Neural cell (in vitro differentiated cells): ENCODE measurements around the gene IFITM2. TPM values are rescaled to one million over a fixed set of nuclear protein-coding genes. Genes with fewer than 3 reads are reported as not detected.

ENCODE experiments used
- H2AFZ ChIP-seq: fragments of 200-600, 300-800 bp; sonication (generic), shearing (Covaris generic); 2 replicates; pipeline ENCODE4 v1.6.0; 2014; ENCODE audit warnings: low read depth, mild to moderate bottlenecking, antibody characterized with exemption, low read length, moderate library complexity
- H3F3A ChIP-seq: fragments of 200-600 bp; shearing (Covaris generic); 2 replicates; pipeline ENCODE4 v1.6.1; 2016; ENCODE audit warnings: mild to moderate bottlenecking, moderate library complexity, mixed read lengths, antibody characterized with exemption, low read length; ENCODE audit not compliant: insufficient read depth, poor library complexity, severe bottlenecking
- H3K27ac ChIP-seq: fragments of 200-600, 300-800 bp; sonication (generic), shearing (Covaris generic); 2 replicates; pipeline ENCODE4 v1.5.1; 2014; ENCODE audit warnings: mild to moderate bottlenecking, low read length, moderate library complexity
- H3K27me3 ChIP-seq: fragments of 300-800, 200-600 bp; sonication (generic), shearing (Covaris generic); 2 replicates; pipeline ENCODE4 v1.6.0; 2014; ENCODE audit warnings: mild to moderate bottlenecking, low read depth, low read length, moderate library complexity; ENCODE audit not compliant: insufficient read depth
- H3K36me3 ChIP-seq: fragments of 300-800, 200-600 bp; sonication (generic), shearing (Covaris generic); 2 replicates; pipeline ENCODE4 v1.5.1; 2014; ENCODE audit warnings: mild to moderate bottlenecking, antibody characterized with exemption, low read length, moderate library complexity; ENCODE audit not compliant: insufficient read depth
- H3K4me2 ChIP-seq: fragments of 300-800, 200-600 bp; sonication (generic), shearing (Covaris generic); 2 replicates; pipeline ENCODE4 v1.6.0; 2014; ENCODE audit warnings: mild to moderate bottlenecking, low read length
- H3K4me3 ChIP-seq: fragments of 300-800, 200-600 bp; sonication (generic), shearing (Covaris generic); 2 replicates; pipeline ENCODE4 v1.5.1; 2014; ENCODE audit warnings: mild to moderate bottlenecking, low read length, moderate library complexity
- H3K79me2 ChIP-seq: fragments of 200-600 bp; shearing (Covaris generic); replicated peaks from 2 replicates; pipeline ENCODE4 v1.6.0; 2014; ENCODE audit warnings: mild to moderate bottlenecking, low read length, moderate library complexity; ENCODE audit not compliant: insufficient read depth
- H3K9ac ChIP-seq: fragments of 300-800, 200-600 bp; sonication (generic), shearing (Covaris generic); 2 replicates; pipeline ENCODE4 v1.6.1; 2016; ENCODE audit warnings: mild to moderate bottlenecking, low read length, mixed read lengths
- H3K9me2 ChIP-seq: fragments of 200-600 bp; shearing (Covaris generic); 2 replicates; pipeline ENCODE4 v1.6.1; 2016; ENCODE audit warnings: mild to moderate bottlenecking, low read length, mixed read lengths; ENCODE audit not compliant: insufficient read depth
- H3K9me3 ChIP-seq: fragments of 200-600, 300-800 bp; sonication (generic), shearing (Covaris generic); 2 replicates; pipeline ENCODE4 v1.6.1; 2016; ENCODE audit warnings: mild to moderate bottlenecking, mixed run types, low read length, moderate library complexity, mixed read lengths
- H4K20me1 ChIP-seq: fragments of 200-600 bp; shearing (Covaris generic); 2 replicates; pipeline ENCODE4 v1.6.1; 2016; ENCODE audit warnings: mild to moderate bottlenecking, mixed run types; ENCODE audit not compliant: insufficient read depth
- EP300 ChIP-seq: fragments of 450-650 bp; conservative IDR thresholded peaks from 2 replicates; pipeline ENCODE4 v1.6.1; 2014; ENCODE audit warnings: antibody characterized with exemption, mild to moderate bottlenecking, moderate library complexity; ENCODE audit not compliant: poor library complexity, severe bottlenecking
- EZH2 ChIP-seq: fragments of 200-600, 300-800 bp; shearing (Covaris generic), sonication (generic); IDR thresholded peaks from 2 replicates; pipeline ENCODE4 v1.6.1; 2014; ENCODE audit warnings: antibody characterized with exemption, low read length, borderline replicate concordance, mild to moderate bottlenecking; ENCODE audit not compliant: insufficient read depth, poor library complexity, severe bottlenecking
- MXI1 ChIP-seq: fragments of 450-650 bp; conservative IDR thresholded peaks from 2 replicates; pipeline ENCODE4 v1.6.1; 2014; ENCODE audit warnings: antibody characterized with exemption, mild to moderate bottlenecking; ENCODE audit not compliant: poor library complexity, severe bottlenecking
- POLR2AphosphoS5 ChIP-seq: IDR thresholded peaks from 2 replicates; pipeline ENCODE4 v1.6.1; 2012
- RAD21 ChIP-seq: fragments of 450-650 bp; conservative IDR thresholded peaks from 2 replicates; pipeline ENCODE4 v1.6.1; 2014; ENCODE audit warnings: antibody characterized with exemption, mild to moderate bottlenecking, moderate library complexity
- SMC3 ChIP-seq: fragments of 450-650 bp; conservative IDR thresholded peaks from 2 replicates; pipeline ENCODE4 v1.6.1; 2014; ENCODE audit warnings: antibody characterized with exemption, mild to moderate bottlenecking, moderate library complexity; ENCODE audit not compliant: poor library complexity
- TAF1 ChIP-seq: IDR thresholded peaks from 2 replicates; pipeline ENCODE4 v1.6.1; 2012; ENCODE audit warnings: low read depth
- polyA plus RNA-seq: library from polyadenylated mRNA; depleted of rRNA; stranded (reverse); fragments of >200 nt; gene quantifications from 2 replicates; pipeline ENCODE4 v1.2.3, GENCODE V29; 2014
- TF ChIP-seq, protein P1 (sequence below): fragments of 450-650 bp; IDR thresholded peaks from 2 replicates; pipeline ENCODE4 v1.5.1; 2014; ENCODE audit warnings: antibody characterized with exemption, mild to moderate bottlenecking, moderate library complexity; ENCODE audit not compliant: poor library complexity, severe bottlenecking
- TF ChIP-seq, protein P2 (sequence below): IDR thresholded peaks from 2 replicates; pipeline ENCODE4 v1.6.1; 2012; ENCODE audit warnings: borderline replicate concordance

IFITM2 gene
- polyA plus RNA-seq, 1 donor from 2014 or later: not detected

DNA sequence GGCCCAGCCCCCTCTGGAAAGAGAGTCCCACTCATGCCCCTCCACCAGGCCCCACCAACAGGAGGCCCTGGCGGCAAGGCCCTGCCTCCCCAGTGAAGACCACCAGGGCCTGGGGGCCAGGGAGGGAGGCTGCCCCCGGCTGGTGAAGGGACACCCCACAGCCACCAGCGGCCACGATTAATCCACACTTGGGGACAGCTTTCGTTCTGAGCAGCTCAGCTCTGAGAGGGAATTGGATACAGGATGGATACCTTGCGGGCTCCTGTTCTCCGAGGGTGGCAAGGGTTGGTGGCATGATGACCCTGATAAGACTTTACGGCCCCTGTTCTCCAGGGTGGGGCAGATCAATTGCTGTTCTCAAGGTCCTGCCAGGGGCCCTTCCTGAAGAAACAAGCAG is 36.3 kb upstream of the IFITM2 start:
- Histone ChIP-seq H3K9ac (no peak overlapping the region), H3K4me2 (no peak overlapping the region), H3K36me3 (no peaks in the 10 kb centered on the region), H3K9me2 (no peaks in the 10 kb centered on the region), H3K27me3 (no peaks in the 10 kb centered on the region), H2AFZ (no peak overlapping the region), H3F3A (no peaks in the 10 kb centered on the region), H4K20me1 (no peaks in the 10 kb centered on the region), H3K4me3 (no peak overlapping the region), H3K9me3 (no peaks in the 10 kb centered on the region), H3K79me2 (no peaks in the 10 kb centered on the region), H3K27ac (no peak overlapping the region)
- TF ChIP-seq EZH2: no peak

DNA sequence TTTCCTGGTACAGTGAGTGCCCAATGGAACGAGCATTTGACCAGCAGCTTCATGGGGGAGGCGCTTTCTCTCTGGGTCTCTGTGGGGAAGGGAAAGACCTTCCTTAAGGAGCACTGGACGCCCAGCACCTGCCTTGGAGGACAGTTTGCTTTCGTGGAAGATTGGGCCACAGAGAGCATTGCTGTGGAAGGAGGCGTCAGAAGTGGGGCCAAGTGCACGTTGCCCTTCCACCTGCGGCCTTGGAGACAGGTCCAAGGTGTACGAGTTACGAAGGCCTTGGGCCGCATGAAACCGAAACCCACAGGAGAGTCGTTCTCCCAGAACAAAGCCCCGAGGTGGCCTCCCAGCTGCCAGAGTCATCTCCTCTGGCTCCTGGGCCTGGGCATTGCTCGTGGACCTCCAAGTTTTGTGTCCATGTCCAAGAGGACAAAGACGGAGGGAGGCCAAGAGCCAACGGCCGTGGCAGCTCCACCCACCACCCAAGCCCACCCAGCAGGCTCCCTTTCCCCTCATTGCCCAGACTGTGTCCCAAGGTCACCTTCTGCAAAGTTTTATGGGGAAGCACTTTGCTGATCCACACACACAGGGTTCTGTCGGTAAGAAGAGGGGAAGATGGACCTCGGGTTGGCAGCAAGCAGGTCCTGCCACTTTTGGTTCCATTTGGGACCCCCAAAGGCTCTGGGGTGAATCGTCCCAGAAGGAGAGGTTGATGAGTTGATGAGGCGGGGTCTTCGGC is 35.3 kb upstream of the IFITM2 start:
- Histone ChIP-seq H3K4me3 (no peak overlapping the region), H3K9ac (no peak overlapping the region), H3K9me2 (no peaks in the 10 kb centered on the region), H2AFZ (no peak overlapping the region), H3K27me3 (no peaks in the 10 kb centered on the region), H3K79me2 (no peaks in the 10 kb centered on the region), H3F3A (no peaks in the 10 kb centered on the region), H3K9me3 (no peaks in the 10 kb centered on the region), H3K27ac (no peak overlapping the region), H4K20me1 (no peaks in the 10 kb centered on the region), H3K4me2 (no peak overlapping the region), H3K36me3 (no peaks in the 10 kb centered on the region)
- TF ChIP-seq EZH2: no peak
- TF ChIP-seq TAF1: no peak
- TF ChIP-seq POLR2AphosphoS5: no peak
- TF ChIP-seq SMC3: no peak
- no peak for TF ChIP-seq EP300
- no peak for TF ChIP-seq MXI1
- TF ChIP-seq, protein P1, sequence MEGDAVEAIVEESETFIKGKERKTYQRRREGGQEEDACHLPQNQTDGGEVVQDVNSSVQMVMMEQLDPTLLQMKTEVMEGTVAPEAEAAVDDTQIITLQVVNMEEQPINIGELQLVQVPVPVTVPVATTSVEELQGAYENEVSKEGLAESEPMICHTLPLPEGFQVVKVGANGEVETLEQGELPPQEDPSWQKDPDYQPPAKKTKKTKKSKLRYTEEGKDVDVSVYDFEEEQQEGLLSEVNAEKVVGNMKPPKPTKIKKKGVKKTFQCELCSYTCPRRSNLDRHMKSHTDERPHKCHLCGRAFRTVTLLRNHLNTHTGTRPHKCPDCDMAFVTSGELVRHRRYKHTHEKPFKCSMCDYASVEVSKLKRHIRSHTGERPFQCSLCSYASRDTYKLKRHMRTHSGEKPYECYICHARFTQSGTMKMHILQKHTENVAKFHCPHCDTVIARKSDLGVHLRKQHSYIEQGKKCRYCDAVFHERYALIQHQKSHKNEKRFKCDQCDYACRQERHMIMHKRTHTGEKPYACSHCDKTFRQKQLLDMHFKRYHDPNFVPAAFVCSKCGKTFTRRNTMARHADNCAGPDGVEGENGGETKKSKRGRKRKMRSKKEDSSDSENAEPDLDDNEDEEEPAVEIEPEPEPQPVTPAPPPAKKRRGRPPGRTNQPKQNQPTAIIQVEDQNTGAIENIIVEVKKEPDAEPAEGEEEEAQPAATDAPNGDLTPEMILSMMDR: no peak
- no peak for TF ChIP-seq RAD21
- TF ChIP-seq, protein P2, sequence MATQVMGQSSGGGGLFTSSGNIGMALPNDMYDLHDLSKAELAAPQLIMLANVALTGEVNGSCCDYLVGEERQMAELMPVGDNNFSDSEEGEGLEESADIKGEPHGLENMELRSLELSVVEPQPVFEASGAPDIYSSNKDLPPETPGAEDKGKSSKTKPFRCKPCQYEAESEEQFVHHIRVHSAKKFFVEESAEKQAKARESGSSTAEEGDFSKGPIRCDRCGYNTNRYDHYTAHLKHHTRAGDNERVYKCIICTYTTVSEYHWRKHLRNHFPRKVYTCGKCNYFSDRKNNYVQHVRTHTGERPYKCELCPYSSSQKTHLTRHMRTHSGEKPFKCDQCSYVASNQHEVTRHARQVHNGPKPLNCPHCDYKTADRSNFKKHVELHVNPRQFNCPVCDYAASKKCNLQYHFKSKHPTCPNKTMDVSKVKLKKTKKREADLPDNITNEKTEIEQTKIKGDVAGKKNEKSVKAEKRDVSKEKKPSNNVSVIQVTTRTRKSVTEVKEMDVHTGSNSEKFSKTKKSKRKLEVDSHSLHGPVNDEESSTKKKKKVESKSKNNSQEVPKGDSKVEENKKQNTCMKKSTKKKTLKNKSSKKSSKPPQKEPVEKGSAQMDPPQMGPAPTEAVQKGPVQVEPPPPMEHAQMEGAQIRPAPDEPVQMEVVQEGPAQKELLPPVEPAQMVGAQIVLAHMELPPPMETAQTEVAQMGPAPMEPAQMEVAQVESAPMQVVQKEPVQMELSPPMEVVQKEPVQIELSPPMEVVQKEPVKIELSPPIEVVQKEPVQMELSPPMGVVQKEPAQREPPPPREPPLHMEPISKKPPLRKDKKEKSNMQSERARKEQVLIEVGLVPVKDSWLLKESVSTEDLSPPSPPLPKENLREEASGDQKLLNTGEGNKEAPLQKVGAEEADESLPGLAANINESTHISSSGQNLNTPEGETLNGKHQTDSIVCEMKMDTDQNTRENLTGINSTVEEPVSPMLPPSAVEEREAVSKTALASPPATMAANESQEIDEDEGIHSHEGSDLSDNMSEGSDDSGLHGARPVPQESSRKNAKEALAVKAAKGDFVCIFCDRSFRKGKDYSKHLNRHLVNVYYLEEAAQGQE: no peak
